GM19455 (cell line): ENCODE results near the gene ERFL.

Experiments used
- ATAC-seq: cut with Tn5 transposase; IDR thresholded peaks from one replicate; pipeline ENCODE4 v1.9.1; 2021; ENCODE audit not compliant: unreplicated experiment

ERFL gene

GRCh38 chr19:41927497-41928192, 604 bp downstream of the ERFL start:
- no peak for ATAC-seq

- ATAC-seq, result no peak
These were observed 1.3 kb downstream of the ERFL start for GRCh38 chr19:41926763-41927496.

- no peak for ATAC-seq
These were observed 2.1 kb downstream of the ERFL start for GRCh38 chr19:41926028-41926762.

- no peak for ATAC-seq
These were observed 2.8 kb downstream of the ERFL start for GRCh38 chr19:41925208-41926003.

GRCh38 chr19:41924151-41925145, 3.8 kb downstream of the ERFL start:
- ATAC-seq, result no peak

GRCh38 chr19:41923045-41923788, 5.0 kb downstream of the ERFL start:
- ATAC-seq, result no peak

GRCh38 chr19:41922585-41922984, 5.7 kb downstream of the ERFL start:
- ATAC-seq, result no peak

GRCh38 chr19:41921577-41922576, 6.4 kb downstream of the ERFL start:
- no peak for ATAC-seq

GRCh38 chr19:41920882-41921576, 7.2 kb downstream of the ERFL start:
- no peak for ATAC-seq

GRCh38 chr19:41919948-41920712, 8.1 kb downstream of the ERFL start:
- no peak for ATAC-seq

- ATAC-seq, result no peak
These were observed 9.5 kb downstream of the ERFL start for GRCh38 chr19:41918653-41919244.

- ATAC-seq, result no peak
These were observed 10.2 kb downstream of the ERFL start for GRCh38 chr19:41918095-41918494.

GRCh38 chr19:41917676-41918075, 10.6 kb downstream of the ERFL start:
- ATAC-seq, result no peak

- no peak for ATAC-seq
These were observed 12.4 kb downstream of the ERFL start for GRCh38 chr19:41915776-41916414.

GRCh38 chr19:41915021-41915775, 13.1 kb downstream of the ERFL start:
- ATAC-seq, result no peak
